ENCODE data around the gene ALG1. TPM values are rescaled to one million over a fixed set of nuclear protein-coding genes. Genes with fewer than 3 reads are reported as not detected.

The ALG1 gene
- total RNA-seq, 1 donor: 41.9 TPM

GRCh38 chr16:5034167-5034523 is 37.5 kb upstream of the ALG1 start:
- H3K4me3 ChIP-seq (ENCODE audit: low read depth, low read length): peak overlapping the region; percentile 82
- no peak for TF ChIP-seq CTCF (IDR thresholded peaks at IDR 0.05; ENCODE audit: insufficient read depth, low read depth, low read length)
- no peak for DNase-seq (ENCODE audit: low read depth)

- no peak for TF ChIP-seq CTCF (IDR thresholded peaks at IDR 0.05; ENCODE audit: insufficient read depth, low read depth, low read length)
- no peak overlapping the region for H3K4me3 ChIP-seq (ENCODE audit: low read depth, low read length)
- no peak for DNase-seq (ENCODE audit: low read depth)
Observed at GRCh38 chr16:5035909-5036227, 35.8 kb upstream of the ALG1 start.

GRCh38 chr16:5036228-5037156 is 35.2 kb upstream of the ALG1 start:
- no peak overlapping the region for H3K4me3 ChIP-seq (ENCODE audit: low read depth, low read length)
- no peak for DNase-seq (ENCODE audit: low read depth)
- TF ChIP-seq CTCF (IDR thresholded peaks at IDR 0.05; ENCODE audit: insufficient read depth, low read depth, low read length): no peak

GRCh38 chr16:5040451-5040850 is 31.2 kb upstream of the ALG1 start:
- H3K4me3 ChIP-seq (ENCODE audit: low read depth, low read length): no peak overlapping the region
- no peak for DNase-seq (ENCODE audit: low read depth)
- TF ChIP-seq CTCF (IDR thresholded peaks at IDR 0.05; ENCODE audit: insufficient read depth, low read depth, low read length): no peak

GRCh38 chr16:5041600-5042133 is 30.0 kb upstream of the ALG1 start:
- DNase-seq (ENCODE audit: low read depth): peak; percentile 45
- H3K4me3 ChIP-seq (ENCODE audit: low read depth, low read length): no peak overlapping the region
- TF ChIP-seq CTCF (IDR thresholded peaks at IDR 0.05; ENCODE audit: insufficient read depth, low read depth, low read length): no peak

GRCh38 chr16:5042574-5043171 is 29.0 kb upstream of the ALG1 start:
- DNase-seq (ENCODE audit: low read depth): no peak
- no peak overlapping the region for H3K4me3 ChIP-seq (ENCODE audit: low read depth, low read length)
- no peak for TF ChIP-seq CTCF (IDR thresholded peaks at IDR 0.05; ENCODE audit: insufficient read depth, low read depth, low read length)

All from fibroblast of villous mesenchyme (primary cell).